HepG2 (cell line): ENCODE results near the gene NUDT2. TPM values are rescaled to one million over a fixed set of nuclear protein-coding genes. Genes with fewer than 3 reads are reported as not detected.

Experiments
- BRD4 ChIP-seq: sonication (generic); formaldehyde crosslinking; IDR thresholded peaks from 2 replicates; pipeline ENCODE4 v1.4.0; 2020; ENCODE audit warnings: missing genetic modification reagents
- ETV5 ChIP-seq: IDR thresholded peaks from 2 replicates; pipeline ENCODE4 v1.6.1; 2018; ENCODE audit warnings: missing biosample characterization, missing genetic modification reagents, inconsistent platforms, borderline replicate concordance
- GFI1 ChIP-seq: sonication (generic); formaldehyde crosslinking; IDR thresholded peaks from 2 replicates; pipeline ENCODE4 v1.5.0; 2020; ENCODE audit warnings: missing genetic modification reagents, mild to moderate bottlenecking, borderline replicate concordance
- HCFC1 ChIP-seq: fragments of 150-350 bp; IDR thresholded peaks from 2 replicates; pipeline ENCODE4 v1.6.1; 2014; ENCODE audit warnings: low read depth, low read length
- KDM1A ChIP-seq: IDR thresholded peaks from 2 replicates; pipeline ENCODE4 v1.6.1; 2016; ENCODE audit warnings: missing compliant biosample characterization
- KDM4B ChIP-seq: sonication (generic); formaldehyde crosslinking; IDR thresholded peaks from 2 replicates; pipeline ENCODE4 v1.4.0; 2020; ENCODE audit warnings: missing genetic modification reagents
- NCOA2 ChIP-seq: sonication (generic); formaldehyde crosslinking; IDR thresholded peaks from 2 replicates; pipeline ENCODE4 v1.8.0; 2022; ENCODE audit warnings: inconsistent platforms
- PAF1 ChIP-seq: IDR thresholded peaks from 2 replicates; pipeline ENCODE4 v1.6.1; 2016; ENCODE audit warnings: missing genetic modification reagents, missing compliant biosample characterization
- PAX8 ChIP-seq: sonication (generic); formaldehyde crosslinking; IDR thresholded peaks from 2 replicates; pipeline ENCODE4 v1.8.0; 2022; ENCODE audit warnings: mild to moderate bottlenecking, missing genetic modification reagents, borderline replicate concordance
- PCBP1 ChIP-seq: fragments of 200-400 bp; formaldehyde crosslinking; IDR thresholded peaks from 2 replicates; pipeline ENCODE4 v1.6.1; 2017; ENCODE audit warnings: mild to moderate bottlenecking, low read depth, low read length, borderline replicate concordance
- POGZ ChIP-seq: sonication (generic); formaldehyde crosslinking; IDR thresholded peaks from 2 replicates; pipeline ENCODE4 v1.4.0; 2020; ENCODE audit warnings: mild to moderate bottlenecking, missing genetic modification reagents
- RBFOX2 ChIP-seq: fragments of 200-400 bp; formaldehyde crosslinking; IDR thresholded peaks from 2 replicates; pipeline ENCODE4 v1.6.1; 2017; ENCODE audit warnings: low read depth, mild to moderate bottlenecking, low read length
- REL ChIP-seq: sonication (generic); formaldehyde crosslinking; conservative IDR thresholded peaks from 2 replicates; pipeline ENCODE4 v1.8.0; 2022; ENCODE audit warnings: mild to moderate bottlenecking, missing genetic modification reagents, moderate library complexity
- STAG1 ChIP-seq: sonication (generic); formaldehyde crosslinking; IDR thresholded peaks from 2 replicates; pipeline ENCODE4 v1.4.0; 2020; ENCODE audit warnings: missing genetic modification reagents
- TCF12 ChIP-seq, 2 experiments: fragments of 450-650 bp in 1 of 2; sonication (generic) in 1 of 2; formaldehyde crosslinking in 1 of 2; IDR thresholded peaks; 2 replicates each; pipeline versions ENCODE4 v1.6.1 to v1.8.0; 2017 to 2022; ENCODE audit warnings: antibody characterized with exemption in 1 of 2, mild to moderate bottlenecking in 1 of 2, missing genetic modification reagents in 1 of 2, moderate library complexity in 1 of 2
- UBTF ChIP-seq: sonication (generic); formaldehyde crosslinking; IDR thresholded peaks from 2 replicates; pipeline ENCODE4 v1.4.0; 2020; ENCODE audit warnings: mild to moderate bottlenecking, missing genetic modification reagents
- ZBTB14 ChIP-seq: sonication (generic); formaldehyde crosslinking; IDR thresholded peaks from 2 replicates; pipeline ENCODE4 v1.4.0; 2020; ENCODE audit warnings: missing genetic modification reagents
- ZNF12 ChIP-seq: sonication (generic); formaldehyde crosslinking; IDR thresholded peaks from 2 replicates; pipeline ENCODE4 v1.5.0; 2020; ENCODE audit warnings: missing genetic modification reagents
- ZNF333 ChIP-seq: sonication (generic); formaldehyde crosslinking; IDR thresholded peaks from 2 replicates; pipeline ENCODE4 v1.4.0; 2020; ENCODE audit warnings: mild to moderate bottlenecking, missing genetic modification reagents, borderline replicate concordance
- ZNF354B ChIP-seq: sonication (generic); formaldehyde crosslinking; IDR thresholded peaks from 2 replicates; pipeline ENCODE4 v1.8.0; 2022; ENCODE audit warnings: mild to moderate bottlenecking, missing genetic modification reagents
- ZNF570 ChIP-seq: sonication (generic); formaldehyde crosslinking; IDR thresholded peaks from 2 replicates; pipeline ENCODE4 v1.4.0; 2020; ENCODE audit warnings: mild to moderate bottlenecking, missing genetic modification reagents, borderline replicate concordance
- ZNF580 ChIP-seq: IDR thresholded peaks from 2 replicates; pipeline ENCODE4 v1.6.1; 2016; ENCODE audit warnings: low read depth, borderline replicate concordance
- ZNF660 ChIP-seq: sonication (generic); formaldehyde crosslinking; IDR thresholded peaks from 2 replicates; pipeline ENCODE4 v1.5.1; 2020; ENCODE audit warnings: mild to moderate bottlenecking, low read depth, missing genetic modification reagents, borderline replicate concordance
- ZNF784 ChIP-seq: sonication (generic); formaldehyde crosslinking; IDR thresholded peaks from 2 replicates; pipeline ENCODE4 v1.5.1; 2020; ENCODE audit warnings: missing genetic modification reagents, mild to moderate bottlenecking, borderline replicate concordance
- ZNF83 ChIP-seq: sonication (generic); formaldehyde crosslinking; IDR thresholded peaks from 2 replicates; pipeline ENCODE4 v1.4.0; 2020; ENCODE audit warnings: missing genetic modification reagents, mild to moderate bottlenecking, borderline replicate concordance
- ZSCAN29 ChIP-seq: sonication (generic); formaldehyde crosslinking; conservative IDR thresholded peaks from 2 replicates; pipeline ENCODE4 v1.4.0; 2020; ENCODE audit warnings: mild to moderate bottlenecking, missing genetic modification reagents
- polyA plus RNA-seq, 8 experiments: library from polyadenylated mRNA; depleted of rRNA in 3 of 8; stranded (reverse) in 7 of 8; unstranded in 1 of 8; fragments of >200 nt; fragmentation: Illumina TruSeq in 4 of 8; extraction: Trizol in 4 of 8; gene quantifications; 2 replicates each; pipeline versions ENCODE4 v1.2.1 to v1.2.3, GENCODE V29; 2011 to 2016; ENCODE audit warnings: low read depth in 4 of 8, missing spikeins in 1 of 8, mixed read lengths in 1 of 8; ENCODE audit not compliant: insufficient read depth in 1 of 8
- total RNA-seq, 5 experiments: library from RNA; depleted of rRNA; stranded (reverse); fragments of >200 nt; fragmentation: Illumina TruSeq; extraction: Trizol; gene quantifications; 2 replicates each; pipeline ENCODE4 v1.2.3, GENCODE V29; 2016; ENCODE audit warnings: low read depth in 1 of 5

NUDT2 gene
- total and polyA plus RNA-seq, 2 of the 13 experiments (the other 11 are each of a cell fraction or from before 2014, with no cell fraction given) = 19.9 to 24.6 TPM

- TF ChIP-seq ZNF580 (peak; percentile 1; the same call in 1 of the 2 replicates), ETV5 (peak; percentile 39; the same call in 1 of the 2 replicates), POGZ (CRISPR knock-in tag) (no peak), REL (no peak), ZNF83 (CRISPR knock-in tag) (peak; percentile 8; the same call in 1 of the 2 replicates), STAG1 (CRISPR knock-in tag) (peak; percentile 43), ZNF570 (no peak), ZSCAN29 (0 out of 2 replicates have a peak, but pooled peaks have one; percentile 23), ZNF784 (CRISPR knock-in tag) (0 out of 2 replicates have a peak, but pooled peaks have one; percentile 41), ZBTB14 (no peak), RBFOX2 (no peak), PAF1 (no peak), ZNF333 (CRISPR knock-in tag) (0 out of 2 replicates have a peak, but pooled peaks have one; percentile 14), GFI1 (0 out of 2 replicates have a peak, but pooled peaks have one; percentile 11), ZNF660 (CRISPR knock-in tag) (no peak), ZNF12 (no peak), TCF12 (IDR thresholded peaks at IDR 0.05) (no peak), TCF12 (CRISPR knock-in tag; IDR thresholded peaks at IDR 0.05) (no peak; the same call in 1 of the 2 replicates), ZNF354B (0 out of 2 replicates have a peak, but pooled peaks have one; percentile 59), HCFC1 (no peak), KDM1A (CRISPR knock-in tag) (peak; percentile 7; the same call in 1 of the 2 replicates), NCOA2 (CRISPR knock-in tag) (no peak), PAX8 (CRISPR knock-in tag) (no peak), KDM4B (CRISPR knock-in tag) (no peak), BRD4 (0 out of 2 replicates have a peak, but pooled peaks have one; percentile 42), UBTF (peak; percentile 43; the same call in 1 of the 2 replicates), PCBP1 (0 out of 2 replicates have a peak, but pooled peaks have one; percentile 64)
These were observed 46.7 kb downstream of the NUDT2 start (continued) for GRCh38 chr9:34375901-34376595.
